H9 (cell line): ENCODE measurements around the gene STX11. TPM values are rescaled to one million over a fixed set of nuclear protein-coding genes. Genes with fewer than 3 reads are reported as not detected.

Experiments used
- DNase-seq: peaks from one replicate; pipeline ENCODE4 v3.0.0-alpha.2; 2017
- H2AFZ ChIP-seq: one replicate; pipeline ENCODE4 v1.6.1; 2013; ENCODE audit warnings: mild to moderate bottlenecking, low read length, control low read depth, moderate library complexity
- H2AK5ac ChIP-seq: 2 replicates; pipeline ENCODE4 v1.6.1; 2013; ENCODE audit warnings: low read length, control low read depth, mixed read lengths; ENCODE audit not compliant: insufficient read length
- H2BK120ac ChIP-seq: one replicate; pipeline ENCODE4 v1.6.1; 2013; ENCODE audit warnings: low read depth, mild to moderate bottlenecking, low read length, control low read depth, inconsistent platforms; ENCODE audit not compliant: poor library complexity, severe bottlenecking
- H2BK12ac ChIP-seq: 2 replicates; pipeline ENCODE4 v1.6.1; 2013; ENCODE audit warnings: low read length, control low read depth, mixed read lengths, low read depth; ENCODE audit not compliant: insufficient read length
- H2BK15ac ChIP-seq: 2 replicates; pipeline ENCODE4 v1.6.1; 2013; ENCODE audit warnings: low read depth, low read length, control low read depth
- H2BK20ac ChIP-seq: one replicate; pipeline ENCODE4 v1.6.1; 2013; ENCODE audit warnings: low read depth, mild to moderate bottlenecking, low read length, control low read depth, inconsistent platforms; ENCODE audit not compliant: poor library complexity, severe bottlenecking
- H2BK5ac ChIP-seq: 2 replicates; pipeline ENCODE4 v1.6.1; 2013; ENCODE audit warnings: low read length, control low read depth, mixed read lengths; ENCODE audit not compliant: insufficient read length
- H3K14ac ChIP-seq: 2 replicates; pipeline ENCODE4 v1.6.1; 2013; ENCODE audit warnings: low read length, control low read depth; ENCODE audit not compliant: insufficient read depth
- H3K18ac ChIP-seq: 2 replicates; pipeline ENCODE4 v1.6.1; 2013; ENCODE audit warnings: low read depth, mild to moderate bottlenecking, mixed read lengths, low read length, control low read depth; ENCODE audit not compliant: insufficient read length
- H3K23ac ChIP-seq: 2 replicates; pipeline ENCODE4 v1.6.1; 2013; ENCODE audit warnings: low read length, control low read depth, mixed read lengths, low read depth; ENCODE audit not compliant: insufficient read length
- H3K23me2 ChIP-seq: 2 replicates; pipeline ENCODE4 v1.6.1; 2013; ENCODE audit warnings: low read depth, mild to moderate bottlenecking, mixed read lengths, low read length, control low read depth; ENCODE audit not compliant: insufficient read length, poor library complexity, severe bottlenecking
- H3K27ac ChIP-seq: 2 replicates; pipeline ENCODE4 v1.5.1; 2013; ENCODE audit warnings: low read length, control low read depth, mixed read lengths, low read depth; ENCODE audit not compliant: insufficient read length
- H3K27me3 ChIP-seq: 2 replicates; pipeline ENCODE4 v1.6.1; 2013; ENCODE audit warnings: low read length, control low read depth, inconsistent platforms; ENCODE audit not compliant: insufficient read depth
- H3K4ac ChIP-seq: 2 replicates; pipeline ENCODE4 v1.6.1; 2013; ENCODE audit warnings: low read depth, mild to moderate bottlenecking, control low read depth, inconsistent platforms, low read length, moderate library complexity
- H3K4me1 ChIP-seq: 2 replicates; pipeline ENCODE4 v1.6.1; 2013; ENCODE audit warnings: low read length, control low read depth, inconsistent platforms; ENCODE audit not compliant: insufficient read depth
- H3K4me2 ChIP-seq: 2 replicates; pipeline ENCODE4 v1.6.1; 2013; ENCODE audit warnings: low read length, control low read depth, mixed read lengths; ENCODE audit not compliant: insufficient read length, insufficient read depth
- H3K56ac ChIP-seq: 2 replicates; pipeline ENCODE4 v1.6.1; 2013; ENCODE audit warnings: low read depth, mild to moderate bottlenecking, mixed read lengths, low read length, control low read depth; ENCODE audit not compliant: insufficient read length
- H3K79me1 ChIP-seq: 2 replicates; pipeline ENCODE4 v1.6.1; 2013; ENCODE audit warnings: low read depth, mild to moderate bottlenecking, moderate library complexity, low read length, control low read depth, inconsistent platforms; ENCODE audit not compliant: insufficient read depth, poor library complexity, severe bottlenecking
- H3K79me2 ChIP-seq: 2 replicates; pipeline ENCODE4 v1.6.1; 2013; ENCODE audit warnings: low read length, control low read depth, inconsistent platforms; ENCODE audit not compliant: insufficient read depth
- H3K9ac ChIP-seq: 2 replicates; pipeline ENCODE4 v1.6.1; 2013; ENCODE audit warnings: low read length, control low read depth, mixed read lengths; ENCODE audit not compliant: insufficient read length; ENCODE audit errors: extremely low read depth
- H3K9me3 ChIP-seq: one replicate; pipeline ENCODE4 v1.6.1; 2013; ENCODE audit warnings: low read depth, low read length, inconsistent platforms; ENCODE audit not compliant: control insufficient read depth
- H3T11ph ChIP-seq: one replicate; pipeline ENCODE4 v1.6.1; 2013; ENCODE audit warnings: mild to moderate bottlenecking, low read length, control low read depth, inconsistent platforms
- H4K20me1 ChIP-seq: one replicate; pipeline ENCODE4 v1.6.1; 2013; ENCODE audit not compliant: control insufficient read depth, insufficient read length, insufficient read depth
- H4K5ac ChIP-seq: 2 replicates; pipeline ENCODE4 v1.6.1; 2013; ENCODE audit warnings: low read depth, mild to moderate bottlenecking, mixed read lengths, low read length, control low read depth; ENCODE audit not compliant: insufficient read length
- H4K8ac ChIP-seq: replicated peaks from 2 replicates; pipeline ENCODE4 v1.6.1; 2013; ENCODE audit warnings: low read length, control low read depth, mixed read lengths, low read depth; ENCODE audit not compliant: insufficient read length
- H4K91ac ChIP-seq: 2 replicates; pipeline ENCODE4 v1.6.1; 2013; ENCODE audit warnings: low read depth, mild to moderate bottlenecking, moderate library complexity, mixed read lengths, low read length, control low read depth; ENCODE audit not compliant: insufficient read length
- H3K27ac Mint-ChIP-seq, 3 experiments: 2 replicates in 2 of 3; 3 replicates in 1 of 3; pipeline ENCODE4 v1.8.0; 2020 to 2021; ENCODE audit warnings: mixed read lengths in 3 of 3, mild to moderate bottlenecking in 1 of 3, moderate library complexity in 1 of 3
- H3K27me3 Mint-ChIP-seq: 2 replicates; pipeline ENCODE4 v1.8.0; 2021; ENCODE audit warnings: low read depth, mild to moderate bottlenecking, moderate library complexity, mixed read lengths
- H3K36me3 Mint-ChIP-seq, 3 experiments: 2 replicates in 2 of 3; 3 replicates in 1 of 3; pipeline ENCODE4 v1.8.0; 2020 to 2021; ENCODE audit warnings: low read depth in 3 of 3, mixed read lengths in 3 of 3; ENCODE audit not compliant: insufficient read depth in 1 of 3
- H3K4me1 Mint-ChIP-seq, 2 experiments: 2 replicates each; pipeline ENCODE4 v1.8.0; 2020; ENCODE audit warnings: mixed read lengths in 2 of 2
- H3K4me3 Mint-ChIP-seq, 2 experiments: 2 replicates in 1 of 2; 3 replicates in 1 of 2; pipeline ENCODE4 v1.8.0; 2020 to 2021; ENCODE audit warnings: mild to moderate bottlenecking in 2 of 2, mixed read lengths in 2 of 2, moderate library complexity in 1 of 2
- H3K9me3 Mint-ChIP-seq, 2 experiments: 2 replicates in 1 of 2; 3 replicates in 1 of 2; pipeline ENCODE4 v1.8.0; 2020; ENCODE audit warnings: mild to moderate bottlenecking in 2 of 2, mixed read lengths in 2 of 2, moderate library complexity in 1 of 2
- WGBS: extraction: QIAGEN DNeasy Blood & Tissue Kit; methylation state at CpG from one replicate; pipeline ENCODE4 v1.1.7; 2013; ENCODE audit warnings: missing lambda C conversion rate, low lambda C conversion rate, mixed read lengths; ENCODE audit not compliant: insufficient read length; ENCODE audit errors: extremely low coverage; 5-methylcytosine and 5-hydroxymethylcytosine counted together
- total RNA-seq: library from RNA; stranded (reverse); gene quantifications from 2 replicates; pipeline ENCODE4 v1.2.1, GENCODE V29; 2021
- TF ChIP-seq, protein P1 (sequence below): fragments of 200-600 bp; sonication (generic); conservative IDR thresholded peaks from 3 replicates; pipeline ENCODE4 v1.8.0; 2021; ENCODE audit warnings: antibody characterized with exemption, mild to moderate bottlenecking

Gene STX11
- total RNA-seq, 1 experiment from 2014 or later, result 0.22 TPM

DNA sequence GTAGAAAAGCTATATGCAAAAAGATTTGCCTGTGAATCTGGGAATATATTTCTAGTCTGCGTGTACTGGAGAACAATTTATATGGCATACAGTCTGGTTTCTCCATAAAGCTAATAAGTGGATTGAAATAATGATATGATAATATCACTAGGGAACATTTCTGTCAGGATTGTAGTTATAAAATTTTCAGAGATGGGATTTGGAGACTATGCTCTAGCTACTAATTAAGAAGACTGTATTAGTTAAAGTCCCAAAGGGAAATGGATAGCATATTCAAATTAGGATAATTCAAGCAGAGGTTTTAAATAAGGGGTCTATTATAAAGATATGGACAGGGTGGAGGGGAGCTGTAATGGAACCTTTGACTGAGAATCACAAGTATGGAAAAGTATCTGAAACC, 7.2 kb upstream of the STX11 start:
- H3K23me2 ChIP-seq, result no peaks in the 10 kb centered on the region
- H3K23ac ChIP-seq, result no peak overlapping the region
- no peaks in the 10 kb centered on the region for H3K36me3 Mint-ChIP-seq
- no peak overlapping the region for H3K27ac Mint-ChIP-seq
- H3K4me2 ChIP-seq, result no peak overlapping the region
- no peak overlapping the region for H3K4ac ChIP-seq
- no peaks in the 10 kb centered on the region for H3K79me1 ChIP-seq
- H3K4me1 Mint-ChIP-seq, result no peaks in the 10 kb centered on the region
- peaks cover 31% of the 10 kb centered on the region for H3K27me3 Mint-ChIP-seq
- H3K9ac ChIP-seq, result no peak overlapping the region
- H3K9me3 Mint-ChIP-seq, result no peaks in the 10 kb centered on the region
- no peak overlapping the region for H3T11ph ChIP-seq
- no peak overlapping the region for H2BK120ac ChIP-seq
- no CpG with 5 or more reads among the region's 1 CpG for WGBS
- no peaks in the 10 kb centered on the region for H3K9me3 ChIP-seq
- DNase-seq, result no peak
- H2BK12ac ChIP-seq, result no peak overlapping the region
- no peak overlapping the region for H4K91ac ChIP-seq
- no peak overlapping the region for H2BK20ac ChIP-seq
- no peaks in the 10 kb centered on the region for H3K27me3 ChIP-seq
- no peak overlapping the region for H3K14ac ChIP-seq
- no peaks in the 10 kb centered on the region for H3K79me2 ChIP-seq
- H2BK15ac ChIP-seq, result no peak overlapping the region
- H3K18ac ChIP-seq, result no peak overlapping the region
- H2BK5ac ChIP-seq, result no peak overlapping the region
- no peak overlapping the region for H4K8ac ChIP-seq
- H3K4me1 ChIP-seq, result no peaks in the 10 kb centered on the region
- no peak overlapping the region for H4K5ac ChIP-seq
- H3K4me3 Mint-ChIP-seq, result no peak overlapping the region
- TF ChIP-seq, protein P1, sequence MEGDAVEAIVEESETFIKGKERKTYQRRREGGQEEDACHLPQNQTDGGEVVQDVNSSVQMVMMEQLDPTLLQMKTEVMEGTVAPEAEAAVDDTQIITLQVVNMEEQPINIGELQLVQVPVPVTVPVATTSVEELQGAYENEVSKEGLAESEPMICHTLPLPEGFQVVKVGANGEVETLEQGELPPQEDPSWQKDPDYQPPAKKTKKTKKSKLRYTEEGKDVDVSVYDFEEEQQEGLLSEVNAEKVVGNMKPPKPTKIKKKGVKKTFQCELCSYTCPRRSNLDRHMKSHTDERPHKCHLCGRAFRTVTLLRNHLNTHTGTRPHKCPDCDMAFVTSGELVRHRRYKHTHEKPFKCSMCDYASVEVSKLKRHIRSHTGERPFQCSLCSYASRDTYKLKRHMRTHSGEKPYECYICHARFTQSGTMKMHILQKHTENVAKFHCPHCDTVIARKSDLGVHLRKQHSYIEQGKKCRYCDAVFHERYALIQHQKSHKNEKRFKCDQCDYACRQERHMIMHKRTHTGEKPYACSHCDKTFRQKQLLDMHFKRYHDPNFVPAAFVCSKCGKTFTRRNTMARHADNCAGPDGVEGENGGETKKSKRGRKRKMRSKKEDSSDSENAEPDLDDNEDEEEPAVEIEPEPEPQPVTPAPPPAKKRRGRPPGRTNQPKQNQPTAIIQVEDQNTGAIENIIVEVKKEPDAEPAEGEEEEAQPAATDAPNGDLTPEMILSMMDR, result no peak
- no peaks in the 10 kb centered on the region for H4K20me1 ChIP-seq
- no peak overlapping the region for H2AFZ ChIP-seq
- no peak overlapping the region for H3K56ac ChIP-seq
- no peak overlapping the region for H3K27ac ChIP-seq
- H2AK5ac ChIP-seq, result no peak overlapping the region
